Mucosa of stomach (tissue), 1 donor: Measurements from ENCODE around the gene DTNB.

Experiments used
- H3K27me3 ChIP-seq: one replicate; pipeline ENCODE4 v1.7.0; 2013; ENCODE audit warnings: mild to moderate bottlenecking, low read length; ENCODE audit not compliant: control insufficient read depth, insufficient read depth
- H3K36me3 ChIP-seq: one replicate; pipeline ENCODE4 v1.7.0; 2013; ENCODE audit warnings: low read length; ENCODE audit not compliant: control insufficient read depth, insufficient read depth
- H3K4me1 ChIP-seq: one replicate; pipeline ENCODE4 v1.7.0; 2013; ENCODE audit warnings: mild to moderate bottlenecking, low read length; ENCODE audit not compliant: control insufficient read depth, insufficient read depth
- H3K4me3 ChIP-seq: one replicate; pipeline ENCODE4 v1.7.0; 2013; ENCODE audit warnings: low read length
- H3K9ac ChIP-seq: one replicate; pipeline ENCODE4 v1.7.0; 2013; ENCODE audit warnings: mild to moderate bottlenecking, low read length, moderate library complexity
- H3K9me3 ChIP-seq: one replicate; pipeline ENCODE4 v1.7.0; 2013; ENCODE audit warnings: mild to moderate bottlenecking, low read length, moderate library complexity; ENCODE audit not compliant: control insufficient read depth
- donor health status: Pancreatic carcinoma.

Gene DTNB

DNA sequence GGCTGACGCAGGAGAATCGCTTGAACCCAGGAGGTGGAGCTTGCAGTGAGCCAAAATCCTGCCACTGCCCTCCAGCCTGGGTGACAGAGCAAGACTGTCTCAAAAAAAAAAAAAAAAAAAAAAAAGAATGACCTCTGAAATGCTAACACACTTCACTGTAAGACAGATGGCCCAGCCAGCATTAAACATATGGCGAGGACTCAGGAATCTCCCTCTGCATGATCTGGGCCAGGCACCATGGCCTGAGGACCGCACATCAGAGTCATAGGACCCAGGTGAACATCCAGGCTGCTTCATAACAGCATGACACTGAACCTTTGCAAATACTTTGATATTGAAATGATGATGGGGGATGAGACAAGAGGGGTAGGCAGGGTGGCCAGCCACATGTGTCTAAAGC, 275.6 kb downstream of the DTNB start:
- Histone ChIP-seq H3K9ac (no peak overlapping the region), H3K9me3 (no peaks in the 10 kb centered on the region), H3K36me3 (no peaks in the 10 kb centered on the region), H3K4me3 (no peak overlapping the region), H3K27me3 (no peaks in the 10 kb centered on the region), H3K4me1 (no peaks in the 10 kb centered on the region)

DNA sequence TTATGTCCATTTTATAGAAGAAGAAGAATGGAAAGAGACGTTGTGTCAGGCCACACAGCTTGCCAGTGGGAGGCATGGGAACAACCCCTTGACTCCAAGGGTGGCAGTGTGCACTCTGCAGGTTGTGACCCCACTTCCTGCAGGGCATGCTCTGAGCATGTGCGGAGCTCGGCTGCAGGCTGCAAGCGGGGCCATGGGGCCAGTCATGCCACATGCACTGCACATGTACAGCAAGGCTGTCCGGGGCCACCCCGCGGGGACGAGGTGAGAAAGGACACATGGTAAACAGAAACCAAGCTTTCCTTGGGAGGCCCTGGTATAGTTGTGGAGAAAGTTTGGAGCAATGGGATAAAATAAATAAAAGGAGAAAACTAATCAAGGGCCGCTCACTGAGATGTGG, 284.2 kb downstream of the DTNB start:
- Histone ChIP-seq H3K9ac (no peak overlapping the region), H3K9me3 (no peaks in the 10 kb centered on the region), H3K4me3 (no peak overlapping the region), H3K36me3 (no peaks in the 10 kb centered on the region), H3K27me3 (no peaks in the 10 kb centered on the region), H3K4me1 (no peaks in the 10 kb centered on the region)

DNA sequence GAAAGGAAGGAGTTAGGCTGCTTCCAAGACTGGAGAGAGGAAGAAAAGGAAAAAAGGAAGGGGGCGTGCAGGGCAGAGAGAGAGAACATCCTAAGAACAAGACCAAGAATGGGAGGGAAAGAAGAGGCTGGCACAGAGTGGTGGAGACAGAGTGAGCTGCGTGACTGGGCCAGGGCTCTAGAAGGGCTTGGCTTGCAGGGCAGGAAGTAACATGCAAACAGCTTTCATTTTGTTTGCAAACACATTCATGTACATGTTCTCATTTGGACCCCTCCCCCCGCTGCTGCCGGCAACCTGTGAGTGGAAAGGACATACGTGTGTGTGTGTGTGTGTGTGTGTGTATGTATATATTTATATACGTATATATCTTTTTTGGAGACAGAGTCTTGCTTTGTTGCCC, 284.9 kb downstream of the DTNB start:
- Histone ChIP-seq H3K9ac (no peak overlapping the region), H3K9me3 (no peaks in the 10 kb centered on the region), H3K4me3 (no peak overlapping the region), H3K27me3 (no peaks in the 10 kb centered on the region), H3K4me1 (no peaks in the 10 kb centered on the region), H3K36me3 (no peaks in the 10 kb centered on the region)

DNA sequence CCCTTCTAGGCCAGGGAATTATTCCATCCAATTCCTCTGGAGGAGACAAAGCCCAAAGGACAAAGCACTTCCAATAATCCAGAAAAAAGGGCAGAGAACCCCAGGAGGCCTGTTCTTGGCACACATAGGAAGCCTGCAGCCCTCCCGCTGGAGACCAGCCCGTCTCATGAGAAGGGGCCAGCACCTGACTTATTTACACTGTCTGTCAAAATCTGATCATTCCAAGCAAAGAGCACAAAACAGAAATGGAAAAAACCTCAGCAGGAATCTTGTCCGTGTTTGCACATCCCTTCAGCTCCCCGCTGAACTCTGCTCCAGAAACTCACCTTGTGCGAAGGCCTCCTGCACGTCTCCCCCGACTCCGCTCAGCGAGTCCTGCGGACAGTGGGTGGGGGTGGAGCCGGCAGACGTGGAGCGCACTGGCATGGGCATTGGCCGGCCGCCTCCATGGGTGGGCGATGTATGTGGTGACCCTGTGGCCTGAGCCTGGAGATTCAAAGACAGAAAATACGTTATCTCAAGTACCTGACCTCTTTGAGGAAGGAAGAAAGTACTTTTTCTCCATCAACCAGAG, 285.4 kb downstream of the DTNB start:
- no peaks in the 10 kb centered on the region for H3K9me3 ChIP-seq
- H3K36me3 ChIP-seq = no peaks in the 10 kb centered on the region
- H3K9ac ChIP-seq = no peak overlapping the region
- no peaks in the 10 kb centered on the region for H3K4me1 ChIP-seq
- H3K4me3 ChIP-seq = no peak overlapping the region
- no peaks in the 10 kb centered on the region for H3K27me3 ChIP-seq

DNA sequence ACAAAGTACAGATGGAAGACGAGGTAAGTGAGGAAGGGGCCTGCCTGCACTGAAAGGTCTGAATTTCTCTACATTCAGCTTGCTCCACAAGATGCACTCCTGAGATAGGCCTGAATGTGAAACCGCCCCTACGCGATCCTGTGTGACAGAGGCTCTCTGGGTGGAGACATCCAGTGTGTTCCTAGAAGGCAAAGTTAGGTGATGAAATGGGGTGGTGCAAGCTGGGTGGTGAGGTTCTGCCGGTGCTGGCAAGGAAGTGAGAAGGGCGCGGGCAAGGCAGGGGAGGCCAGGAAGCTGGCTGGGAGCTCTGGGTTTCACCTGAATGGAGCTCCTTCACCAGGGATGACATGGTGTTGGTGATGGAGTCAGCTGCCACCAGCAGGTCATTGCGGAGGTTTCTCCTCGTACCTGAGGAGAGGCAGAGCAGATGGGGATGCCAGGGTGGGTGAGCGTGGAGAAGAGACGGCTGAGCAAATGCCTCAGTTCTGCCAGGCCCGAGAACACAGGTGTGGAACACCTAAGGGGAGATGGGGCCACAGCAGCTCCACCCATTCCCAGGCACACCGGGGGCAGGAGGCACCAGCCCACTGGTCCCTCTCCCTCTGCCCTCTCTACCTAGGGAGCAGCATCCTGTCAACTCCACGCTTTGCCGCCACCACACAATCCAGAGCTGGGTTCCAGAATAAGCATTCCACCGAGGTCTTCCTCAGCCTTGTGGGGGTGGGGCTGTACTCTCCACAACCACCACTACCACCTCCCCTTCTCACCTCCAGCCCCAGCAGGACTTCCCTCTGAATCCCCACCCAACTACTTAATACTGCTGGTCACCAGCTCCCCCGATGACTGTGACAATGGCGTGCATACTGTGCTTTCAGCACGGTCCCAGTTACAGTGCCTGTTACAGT, 286.2 kb downstream of the DTNB start:
- Histone ChIP-seq H3K27me3 (no peaks in the 10 kb centered on the region), H3K4me1 (no peaks in the 10 kb centered on the region), H3K4me3 (no peak overlapping the region), H3K9me3 (no peaks in the 10 kb centered on the region), H3K36me3 (no peaks in the 10 kb centered on the region), H3K9ac (no peak overlapping the region)

DNA sequence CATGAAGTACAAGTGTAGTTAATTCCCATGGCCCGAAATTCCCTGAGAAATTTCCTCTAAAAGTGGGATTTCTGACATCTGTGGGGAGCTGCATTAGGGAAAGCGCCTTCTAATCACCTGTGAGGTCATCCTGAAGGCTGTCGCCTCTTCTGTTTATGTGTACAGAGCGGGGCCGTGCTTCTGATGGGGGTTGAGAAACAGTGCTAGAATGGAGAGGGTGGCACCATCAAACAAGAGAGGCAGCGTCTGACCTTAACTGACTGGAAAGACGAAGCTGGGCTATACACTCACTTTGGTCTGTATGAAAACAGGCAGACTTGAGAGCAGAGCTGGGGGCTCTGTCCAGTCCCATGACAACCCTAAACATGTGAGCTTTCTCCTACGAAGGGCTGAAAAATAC, 287.5 kb downstream of the DTNB start:
- Histone ChIP-seq H3K9ac (no peak overlapping the region), H3K36me3 (no peaks in the 10 kb centered on the region), H3K27me3 (no peaks in the 10 kb centered on the region), H3K4me3 (no peak overlapping the region), H3K9me3 (no peaks in the 10 kb centered on the region), H3K4me1 (no peaks in the 10 kb centered on the region)

DNA sequence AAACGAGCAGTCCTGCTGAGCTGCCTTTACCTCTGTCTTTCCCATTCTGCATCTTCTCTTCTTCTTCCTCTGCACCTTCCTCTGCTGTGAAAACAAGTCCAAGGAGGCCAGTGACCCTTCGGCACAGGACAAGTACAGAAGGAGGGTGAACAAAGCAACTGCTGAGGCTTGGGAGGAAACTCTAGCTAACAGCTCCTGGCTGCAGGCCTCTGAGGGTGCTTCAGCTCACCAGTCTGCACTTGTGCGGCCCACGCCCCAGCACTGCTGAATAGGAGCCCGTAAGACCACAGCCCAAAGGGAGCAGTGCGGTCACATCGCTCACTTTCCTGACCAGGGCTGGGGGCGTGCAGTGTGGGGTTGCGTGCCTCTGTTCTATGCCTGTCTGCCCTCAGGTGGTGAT, 289.6 kb downstream of the DTNB start:
- Histone ChIP-seq H3K27me3 (no peaks in the 10 kb centered on the region), H3K36me3 (no peaks in the 10 kb centered on the region), H3K4me3 (no peak overlapping the region), H3K4me1 (no peaks in the 10 kb centered on the region), H3K9ac (no peak overlapping the region), H3K9me3 (no peaks in the 10 kb centered on the region)

DNA sequence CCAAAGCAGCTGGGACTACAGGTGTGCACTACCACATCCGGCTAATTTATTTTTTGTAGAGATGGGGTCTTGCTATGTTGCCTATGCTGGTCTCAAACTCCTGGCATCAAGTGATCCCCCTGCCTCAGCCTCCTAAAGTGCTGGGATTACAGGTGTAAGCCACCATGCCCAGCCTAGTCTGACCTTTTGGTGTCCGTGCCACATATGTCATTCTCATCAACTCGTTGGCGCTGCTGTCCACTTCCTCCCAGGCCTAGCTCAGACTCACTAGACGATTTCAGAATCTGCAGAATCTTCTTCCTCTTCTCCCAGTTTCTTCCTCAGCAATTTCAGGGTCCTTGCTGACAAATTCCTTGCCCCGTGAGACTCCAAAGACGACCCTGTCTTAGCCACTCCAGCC, 291.9 kb downstream of the DTNB start:
- peaks cover 8% of the 10 kb centered on the region for H3K27me3 ChIP-seq
- H3K4me1 ChIP-seq = peaks cover 14% of the 10 kb centered on the region
- H3K36me3 ChIP-seq = no peaks in the 10 kb centered on the region
- H3K9ac ChIP-seq = no peak overlapping the region
- H3K9me3 ChIP-seq = no peaks in the 10 kb centered on the region
- no peak overlapping the region for H3K4me3 ChIP-seq

DNA sequence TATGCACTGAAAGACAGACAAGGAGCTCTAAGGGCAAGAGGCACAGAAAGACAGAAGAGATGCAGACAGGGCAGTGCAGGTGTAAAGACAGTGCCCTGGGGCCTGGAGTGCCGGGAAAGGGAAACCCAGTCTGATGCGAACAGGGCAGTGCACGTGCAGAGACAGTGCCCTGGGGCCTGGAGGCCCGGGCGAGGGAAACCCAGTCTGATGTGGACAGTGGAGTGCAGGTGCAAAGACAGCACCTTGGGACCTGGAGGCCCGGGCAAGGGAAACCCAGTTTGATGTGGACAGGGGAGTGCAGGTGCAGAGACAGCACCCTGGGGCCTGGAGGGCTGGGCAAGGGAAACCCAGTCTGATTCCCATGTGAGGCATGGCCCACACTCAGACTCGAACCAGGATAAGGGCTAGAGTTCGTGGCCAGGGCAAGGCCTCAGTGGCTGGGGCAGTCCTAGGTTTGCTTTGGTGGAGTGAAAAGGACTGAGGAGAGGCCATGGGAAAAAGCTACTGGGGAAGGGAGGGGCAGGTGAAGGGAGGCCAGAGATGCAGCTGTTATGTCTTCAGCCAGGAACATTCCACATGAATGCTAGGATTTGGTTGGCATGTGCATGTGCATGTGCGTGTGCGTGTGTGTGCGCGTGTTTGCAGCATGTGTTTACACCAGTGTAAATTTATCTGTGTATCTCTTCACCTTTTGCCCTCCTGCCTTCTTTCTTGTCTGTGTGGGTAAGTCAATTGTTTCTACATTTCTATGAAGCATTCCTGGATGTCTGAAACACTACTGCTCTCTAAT, 292.6 kb downstream of the DTNB start:
- H3K4me3 ChIP-seq = no peak overlapping the region
- H3K27me3 ChIP-seq = peaks cover 8% of the 10 kb centered on the region
- no peaks in the 10 kb centered on the region for H3K36me3 ChIP-seq
- H3K4me1 ChIP-seq = peaks cover 16% of the 10 kb centered on the region
- H3K9me3 ChIP-seq = no peaks in the 10 kb centered on the region
- no peak overlapping the region for H3K9ac ChIP-seq

DNA sequence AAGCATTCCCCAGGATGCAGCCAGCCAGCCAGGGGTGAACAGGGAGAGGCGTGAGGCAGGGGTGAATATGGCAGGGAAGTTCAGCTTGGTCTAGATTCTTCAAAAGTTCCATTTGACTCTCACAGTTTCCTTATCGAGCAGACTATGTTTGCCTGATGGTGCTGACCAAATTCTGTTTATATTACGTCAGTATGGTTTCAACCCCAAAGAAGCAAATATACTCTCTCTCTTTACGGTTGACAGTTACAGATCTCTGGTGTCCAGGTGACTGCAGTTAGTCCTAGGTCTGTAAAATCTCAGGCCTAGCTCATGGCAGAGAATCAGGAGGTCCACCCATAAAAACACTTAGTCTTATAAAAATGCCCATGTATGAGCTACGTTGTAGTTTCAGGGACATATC, 293.4 kb downstream of the DTNB start:
- peaks cover 8% of the 10 kb centered on the region for H3K27me3 ChIP-seq
- H3K9me3 ChIP-seq = no peaks in the 10 kb centered on the region
- no peaks in the 10 kb centered on the region for H3K36me3 ChIP-seq
- H3K4me1 ChIP-seq = peaks cover 16% of the 10 kb centered on the region
- H3K9ac ChIP-seq = no peak overlapping the region
- H3K4me3 ChIP-seq = no peak overlapping the region

DNA sequence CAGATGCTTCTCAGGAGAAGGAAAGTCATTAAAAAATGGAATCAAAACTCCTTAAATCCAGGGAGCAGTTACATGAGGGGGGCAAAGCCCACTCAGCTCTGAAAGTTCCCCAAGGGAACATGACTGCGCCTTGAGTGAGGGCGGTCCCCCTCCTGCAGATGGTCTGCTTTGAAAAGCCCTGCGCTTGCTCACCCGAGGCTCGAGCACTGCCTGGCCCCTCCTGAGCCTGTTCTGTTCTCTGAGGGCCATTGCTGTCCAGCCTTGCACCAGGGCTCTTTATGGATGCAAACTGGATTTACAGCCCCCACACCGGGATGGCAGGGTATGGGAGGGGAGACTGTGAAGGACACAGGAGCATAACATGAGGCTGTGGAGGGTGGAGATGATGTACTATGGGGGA, 293.8 kb downstream of the DTNB start:
- Histone ChIP-seq H3K36me3 (no peaks in the 10 kb centered on the region), H3K4me1 (peaks cover 16% of the 10 kb centered on the region), H3K27me3 (peaks cover 8% of the 10 kb centered on the region), H3K9ac (no peak overlapping the region), H3K9me3 (no peaks in the 10 kb centered on the region), H3K4me3 (no peak overlapping the region)
